H1 (cell line): Measurements from ENCODE around the gene BIRC7. TPM values are rescaled to one million over a fixed set of nuclear protein-coding genes. Genes with fewer than 3 reads are reported as not detected.

Source experiments
- CHD7 ChIP-seq: fragments of 300-600 bp; sonication (generic); IDR thresholded peaks from 2 replicates; pipeline ENCODE4 v1.7.1; 2012; ENCODE audit warnings: low read length, moderate library complexity, mild to moderate bottlenecking, inconsistent platforms; ENCODE audit not compliant: insufficient replicate concordance
- POU5F1 ChIP-seq: IDR thresholded peaks from 2 replicates; pipeline ENCODE4 v1.6.1; 2011; ENCODE audit warnings: low read depth, mild to moderate bottlenecking, low read length, moderate library complexity
- RAD21 ChIP-seq, 2 experiments: IDR thresholded peaks in 1 of 2; conservative IDR thresholded peaks in 1 of 2; 2 replicates each; pipeline ENCODE4 v1.6.1; 2011; ENCODE audit warnings: low read depth in 2 of 2, low read length in 2 of 2, improper control_type of control experiment in 1 of 2, inconsistent platforms in 1 of 2, mild to moderate bottlenecking in 1 of 2, moderate library complexity in 1 of 2
- SRF ChIP-seq: IDR thresholded peaks from 2 replicates; pipeline ENCODE4 v1.6.1; 2011; ENCODE audit warnings: mild to moderate bottlenecking, low read depth, low read length, moderate library complexity
- USF2 ChIP-seq: IDR thresholded peaks from 2 replicates; pipeline ENCODE4 v1.6.1; 2011; ENCODE audit warnings: low read length, improper control_type of control experiment
- polyA plus RNA-seq, 7 experiments: library from polyadenylated mRNA; depleted of rRNA in 3 of 7; stranded (reverse) in 5 of 7; unstranded in 2 of 7; fragments of >200 nt in 5 of 7; fragments of 200-250 nt in 2 of 7; gene quantifications; 1 replicate in 5 of 7; 2 replicates in 1 of 7; 4 replicates in 1 of 7; pipeline versions ENCODE4 v1.2.1 to v1.2.3, GENCODE V29; 2011 to 2013; ENCODE audit warnings: missing spikeins in 2 of 7, mixed read lengths in 2 of 7
- total RNA-seq: library from RNA; stranded (reverse); fragmentation: NEBNext Ultra II Directional; extraction: Animal tissue kit (Norgen Biotek cat#: 25700); gene quantifications from 2 replicates; pipeline ENCODE4 v1.2.1, GENCODE V29; 2021

BIRC7 gene
- total and polyA plus RNA-seq, 2 of the 8 experiments (the other 6 are each of a cell fraction or from before 2014, with no cell fraction given): 0.11 to 0.41 TPM

GRCh38 chr20:63186084-63186483 lies 49.6 kb upstream of the BIRC7 start (continued):
- TF ChIP-seq USF2 (no peak), SRF (no peak), POU5F1 (no peak), RAD21 (IDR thresholded peaks at IDR 0.05 in 1 of 2, conservative IDR thresholded peaks at IDR 0.05 in 1 of 2; ENCODE audit: low read depth in 2 of 2, low read length in 2 of 2) (no peak), CHD7 (no peak)
